Heart left ventricle (tissue), 16 donors: ENCODE measurements around the gene FAM168A. TPM values are rescaled to one million over a fixed set of nuclear protein-coding genes. Genes with fewer than 3 reads are reported as not detected.

Experiments used
- ATAC-seq, 4 donors: fragments of 200-7000 bp; cut with Tn5 transposase; one replicate each; pipeline ENCODE4 v1.9.1; 2020 to 2022; ENCODE audit warnings: moderate library complexity in 4 of 4, mild to moderate bottlenecking in 3 of 4, moderate number of reproducible peaks in 1 of 4
- DNase-seq, 5 donors: peaks; one replicate each; pipeline ENCODE4 v3.0.0-alpha.2; 2020
- H3K27ac ChIP-seq, 12 donors: fragments of 200-600 bp; sonication (generic) in 4 of 12; one replicate each; pipeline versions ENCODE4 v1.5.0 to v1.8.0; 2016 to 2022; ENCODE audit warnings: mild to moderate bottlenecking in 2 of 12
- H3K27me3 ChIP-seq, 9 donors: fragments of 200-600 bp; sonication (generic) in 2 of 9; one replicate each; pipeline versions ENCODE4 v1.5.1 to v1.8.0; 2016 to 2022; ENCODE audit warnings: mild to moderate bottlenecking in 3 of 9
- H3K36me3 ChIP-seq, 9 donors: fragments of 200-600 bp; sonication (generic) in 2 of 9; one replicate each; pipeline versions ENCODE4 v1.5.0 to v1.8.0; 2018 to 2022; ENCODE audit warnings: mild to moderate bottlenecking in 2 of 9
- H3K4me1 ChIP-seq, 12 donors: fragments of 200-600 bp; sonication (generic) in 4 of 12; one replicate each; pipeline versions ENCODE4 v1.5.0 to v1.8.0; 2016 to 2022; ENCODE audit warnings: mild to moderate bottlenecking in 3 of 12
- H3K4me3 ChIP-seq, 12 donors: fragments of 200-600 bp; sonication (generic) in 4 of 12; one replicate each; pipeline versions ENCODE4 v1.5.0 to v1.8.0; 2017 to 2022; ENCODE audit warnings: mild to moderate bottlenecking in 9 of 12, moderate library complexity in 4 of 12
- H3K9me3 ChIP-seq, 12 donors: fragments of 200-600 bp; sonication (generic) in 4 of 12; one replicate each; pipeline versions ENCODE4 v1.5.0 to v1.8.0; 2016 to 2022; ENCODE audit warnings: mild to moderate bottlenecking in 1 of 12
- CTCF ChIP-seq, 12 donors: fragments of 200-600 bp; sonication (generic) in 4 of 12; IDR thresholded peaks; one replicate each; pipeline versions ENCODE4 v1.5.0 to v1.8.0; 2018 to 2022; ENCODE audit warnings: antibody characterized with exemption in 12 of 12, mild to moderate bottlenecking in 5 of 12
- POLR2A ChIP-seq, 2 donors: fragments of 450-650 bp; IDR thresholded peaks; one replicate each; pipeline ENCODE4 v1.6.1; 2017; ENCODE audit warnings: antibody characterized with exemption in 2 of 2, mild to moderate bottlenecking in 2 of 2, moderate library complexity in 2 of 2
- WGBS, 4 donors: extraction: QIAGEN DNeasy Blood & Tissue Kit in 2 of 4; methylation state at CpG; one replicate each; pipeline versions ENCODE4 v1.1.5 to v1.1.7; 2013 to 2018; 5-methylcytosine and 5-hydroxymethylcytosine counted together
- intact Hi-C, 10 donors: fragments of 100-400 bp; cut with DNase I; formaldehyde crosslinking; loops; one replicate each; pipeline versions ENCODE4 v1.11.1 to v1.14.2; 2022
- polyA plus RNA-seq, 2 donors: library from polyadenylated mRNA; stranded (reverse); fragments of 200-250 nt; gene quantifications; one replicate each; pipeline ENCODE4 v1.2.3, GENCODE V29; 2013
- total RNA-seq, 9 donors: library from RNA; depleted of rRNA in 2 of 9; stranded (reverse); fragments of >200 nt in 2 of 9; fragmentation: NEBNext Ultra II Directional in 3 of 9; extraction: Animal tissue kit (Norgen Biotek cat#: 25700) in 3 of 9; gene quantifications; one replicate each; pipeline versions ENCODE4 v1.1.0 to v1.2.4, GENCODE V29; 2016 to 2023
- donor health status: ischemic (EF 13 %, LVEDD 7.1; RV severe dilation, severe dysfunction).
- donor health status: healthy with polysubstance abuse.
- donor health status: DM: no; HTN: yes; CAD: no.
- donor health status: DM: no; HTN: no; CAD: no.
- donor health status: ischemic (EF 25% LVEDD 6.9; RV normal size, moderate dysfunction).
- donor health status: ischemic (EF 25% LVEDD 5.7; RV mildly dilated, moderate dysfunction).
- donor health status: healthy.
- donor health status: DM: yes; HTN: yes; CAD: no.
- donor health status: ischemic (EF 35%, LVEDD 5.7; RV mildly dilated, moderate dysfunction).
- donor health status: nonischemic (EF 11% LVEDD 7.7; RV severe dilation, severe dysfunction).
- donor health status: DM: yes; HTN: yes; CAD: no.
- donor health status: PGD.
- donor health status: ischemic (EF 29% LVEDD 5.4; RV normal size, mild dysfunction).
- donor health status: nonischemic (EF 23%, LVEDD 6.1; RV moderate dilation, normal function).

FAM168A gene
- total and polyA plus RNA-seq, 11 donors = 9.0 to 39.1 (median 27.8) TPM

- H3K9me3 ChIP-seq = no peaks in the 10 kb centered on the region
- no peaks in the 10 kb centered on the region for H3K27me3 ChIP-seq
- H3K36me3 ChIP-seq = peaks cover 0 to 34% (median 0%) of the 10 kb centered on the region in 9 donors
- WGBS, 4 donors = 52 to 61% (median 57%) methylated on average over 11 to 23 of the region's 23 CpGs
- H3K4me3 ChIP-seq = no peak overlapping the region
- peak overlapping the region in 4 of 12 donors; percentile 22 to 96 (median 58) for H3K27ac ChIP-seq
- intact Hi-C loops = loop anchor here in 1 of 10 donors (2.0 kb wide), 1 partner anchor 86 kb away; no protein-coding TSS in a partner anchor
- peak; percentile 63 to 86 (median 77) for DNase-seq
- peaks cover 0 to 82% (median 39%) of the 10 kb centered on the region in 12 donors for H3K4me1 ChIP-seq
- no peak for TF ChIP-seq CTCF (IDR thresholded peaks at IDR 0.05)
- no peak for TF ChIP-seq POLR2A (IDR thresholded peaks at IDR 0.05)
- peak in 3 of 4 donors; percentile 43 to 62 (median 48) for ATAC-seq
These were observed 209.4 kb downstream of the FAM168A start for GRCh38 chr11:73388265-73389133.

GRCh38 chr11:73387594-73388264 lies 210.2 kb downstream of the FAM168A start:
- ATAC-seq = no peak
- Histone ChIP-seq H3K9me3 (no peaks in the 10 kb centered on the region), H3K27ac (peak overlapping the region in 3 of 12 donors; percentile 61 to 96 (median 66)), H3K4me3 (no peak overlapping the region), H3K27me3 (no peaks in the 10 kb centered on the region), H3K36me3 (peaks cover 0 to 28% (median 0%) of the 10 kb centered on the region in 9 donors), H3K4me1 (peaks cover 5 to 82% (median 44%) of the 10 kb centered on the region in 12 donors)
- intact Hi-C loops = loop anchor here in 1 of 10 donors (2.0 kb wide), 1 partner anchor 85 kb away; no protein-coding TSS in a partner anchor
- 79 to 91% (median 90%) methylated on average over 11 to 21 of the region's 21 CpGs for WGBS, 4 donors
- DNase-seq = no peak
- TF ChIP-seq POLR2A (IDR thresholded peaks at IDR 0.05) = no peak
- TF ChIP-seq CTCF (IDR thresholded peaks at IDR 0.05) = no peak

GRCh38 chr11:73386546-73386945 lies 211.4 kb downstream of the FAM168A start:
- no peak for ATAC-seq
- H3K4me3 ChIP-seq = peak overlapping the region in 1 of 12 donors; percentile 28
- H3K27ac ChIP-seq = peak overlapping the region in 6 of 12 donors; percentile 3 to 96 (median 36)
- WGBS, 4 donors = 91 to 94% (median 92%) methylated on average over 8 of the region's 8 CpGs
- TF ChIP-seq CTCF (IDR thresholded peaks at IDR 0.05) = no peak
- TF ChIP-seq POLR2A (IDR thresholded peaks at IDR 0.05) = no peak
- intact Hi-C loops = no loop called here
- DNase-seq = no peak
- peaks cover 0 to 16% (median 0%) of the 10 kb centered on the region in 9 donors for H3K36me3 ChIP-seq
- no peaks in the 10 kb centered on the region for H3K9me3 ChIP-seq
- H3K27me3 ChIP-seq = no peaks in the 10 kb centered on the region
- peaks cover 5 to 91% (median 49%) of the 10 kb centered on the region in 12 donors for H3K4me1 ChIP-seq
